NB4 (cell line): ENCODE measurements around the gene SMARCAL1.

ENCODE experiments used
- MAX ChIP-seq: IDR thresholded peaks from 2 replicates; pipeline ENCODE4 v1.6.1; 2011; ENCODE audit warnings: low read depth, low read length
- POLR2A ChIP-seq: IDR thresholded peaks from 2 replicates; pipeline ENCODE4 v1.6.1; 2011; ENCODE audit warnings: mild to moderate bottlenecking; ENCODE audit not compliant: insufficient read length; ENCODE audit errors: extremely low read depth

- TF ChIP-seq POLR2A (no peak), MAX (no peak)
Measured at GRCh38 chr2:216503697-216504375, 91.6 kb downstream of the SMARCAL1 start.
